ENCODE results near the gene TLE2. TPM values are rescaled to one million over a fixed set of nuclear protein-coding genes. Genes with fewer than 3 reads are reported as not detected.

TLE2 gene
- total RNA-seq (2014; rRNA removed; shearing (Covaris generic)), result 1.9 and 2.1 TPM in 2 replicates
- polyA plus RNA-seq (2014; cell fraction: nucleus; rRNA removed), result 2.2 and 8.4 TPM in 2 replicates

- DNase-seq (ENCODE audit: extremely low read depth, low read depth), result no peak
Observed at GRCh38 chr19:3029065-3029923, at the start of gene TLE2. Gene TLE2, minus strand, starts transcription at chr19:3029280. Its CDS starts 376 bp downstream, at chr19:3028904.

GRCh38 chr19:3075605-3076431 lies 46.7 kb upstream of the TLE2 start:
- DNase-seq (ENCODE audit: extremely low read depth, low read depth), result no peak

GRCh38 chr19:3073931-3074595 lies 45.0 kb upstream of the TLE2 start:
- no peak for DNase-seq (ENCODE audit: extremely low read depth, low read depth)

DNA sequence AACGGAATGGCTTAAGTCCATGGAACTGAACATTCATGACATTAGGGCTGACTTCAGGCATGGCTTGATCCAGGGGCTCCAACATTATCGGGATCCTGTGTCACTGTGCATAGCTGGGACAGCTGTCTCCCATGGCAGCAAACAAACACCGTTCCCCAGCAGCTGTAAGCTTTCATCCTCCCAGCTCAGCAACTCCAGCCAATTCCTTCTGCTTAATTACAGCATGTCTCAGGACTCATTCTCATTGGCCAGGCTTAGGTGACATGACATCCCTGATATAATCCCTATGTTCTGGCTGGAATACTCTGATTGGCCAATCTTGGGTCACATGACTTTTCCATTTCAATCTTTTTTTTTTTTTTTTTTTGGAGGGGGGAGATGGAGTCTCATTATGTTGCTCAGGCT lies 44.1 kb upstream of the TLE2 start:
- DNase-seq (ENCODE audit: extremely low read depth, low read depth), result no peak

- DNase-seq (ENCODE audit: extremely low read depth, low read depth), result no peak
Observed at GRCh38 chr19:3071768-3072167, 42.7 kb upstream of the TLE2 start.

- DNase-seq (ENCODE audit: extremely low read depth, low read depth), result no peak
Observed at GRCh38 chr19:3068071-3068470, 39.0 kb upstream of the TLE2 start.

DNA sequence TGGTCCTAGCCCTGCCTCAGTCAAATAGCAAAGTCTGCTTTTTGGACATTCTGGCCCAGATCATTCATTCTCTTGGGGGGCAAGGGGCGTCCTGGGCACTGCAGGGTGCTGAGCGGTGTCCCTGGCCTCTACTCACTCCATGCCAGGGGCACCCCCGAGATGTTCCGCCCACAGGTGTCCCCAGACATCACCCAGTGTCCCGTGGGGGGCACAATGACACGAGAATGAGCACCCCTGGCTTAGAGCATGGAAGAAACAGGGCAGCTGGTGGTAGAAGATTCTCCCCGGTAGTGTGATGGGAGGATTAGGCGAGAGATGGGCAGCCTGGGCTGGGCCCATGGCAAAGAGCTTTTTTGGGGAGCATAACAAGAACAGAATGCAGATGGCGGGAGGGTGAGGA lies 38.5 kb upstream of the TLE2 start:
- no peak for DNase-seq (ENCODE audit: extremely low read depth, low read depth)

DNA sequence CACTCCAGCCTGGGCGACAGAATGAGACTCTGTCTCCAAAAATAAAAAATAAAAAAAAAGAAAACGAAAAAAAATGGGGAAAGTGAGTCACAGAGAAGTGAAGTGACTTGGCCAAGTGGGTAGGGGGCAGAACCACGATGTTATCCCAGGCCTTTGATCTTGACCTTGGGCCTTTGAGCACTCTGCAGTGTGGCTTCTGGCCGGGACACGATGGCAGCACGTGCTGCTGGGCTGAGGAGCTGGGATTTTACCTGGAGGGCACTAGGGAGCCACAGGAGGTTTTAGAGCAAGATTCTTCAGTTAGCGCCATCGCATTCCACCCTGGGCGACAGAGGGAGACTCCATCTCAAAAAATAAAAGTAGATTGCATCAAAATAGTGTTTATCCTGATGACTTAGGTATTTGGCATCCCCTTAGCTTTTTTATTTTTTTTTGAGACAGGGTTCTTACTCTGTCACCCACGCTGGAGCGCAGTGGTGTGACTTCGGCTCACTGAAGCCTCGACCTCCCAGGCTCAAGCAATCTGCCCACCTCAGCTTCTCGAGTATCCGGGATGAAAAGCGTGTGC lies 37.5 kb upstream of the TLE2 start:
- DNase-seq (ENCODE audit: extremely low read depth, low read depth), result no peak

DNA sequence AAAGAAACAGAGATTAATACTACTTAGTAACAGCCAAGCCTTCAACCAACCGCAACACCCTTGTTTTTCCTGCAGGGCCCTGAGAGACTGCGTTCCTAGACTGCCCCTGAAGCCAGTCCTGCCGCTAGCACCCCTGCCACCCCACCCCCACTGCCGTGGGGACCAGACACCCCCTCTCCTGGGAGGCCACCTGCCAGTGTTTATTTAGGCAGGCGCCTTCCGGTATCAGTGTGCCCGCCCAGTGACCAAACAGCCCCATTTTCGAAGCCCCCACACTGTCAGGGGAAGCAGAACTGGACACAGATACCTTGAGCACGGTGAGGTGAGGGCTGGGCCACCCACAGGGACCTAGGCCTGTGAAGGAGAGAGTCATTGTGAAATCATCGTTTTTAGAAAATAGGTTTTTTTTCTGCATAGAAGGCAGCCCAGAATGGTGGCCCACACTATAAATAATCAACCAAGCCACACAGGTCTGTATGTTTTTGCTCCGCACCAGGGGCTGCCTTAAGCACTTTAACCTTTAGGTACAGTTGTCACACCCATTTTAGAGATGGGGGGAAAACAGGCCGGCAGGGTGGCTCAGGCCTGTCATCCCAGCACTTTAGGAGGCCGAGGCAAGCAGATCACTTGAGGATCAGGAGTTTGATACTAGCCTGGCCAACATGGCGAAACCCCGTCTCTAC lies 36.7 kb upstream of the TLE2 start:
- no peak for DNase-seq (ENCODE audit: extremely low read depth, low read depth)

- DNase-seq (ENCODE audit: extremely low read depth, low read depth), result no peak
Observed at GRCh38 chr19:3064011-3064330, 34.9 kb upstream of the TLE2 start.

- peak; percentile 35 for DNase-seq (ENCODE audit: extremely low read depth, low read depth)
Observed at GRCh38 chr19:3062165-3063105, 33.4 kb upstream of the TLE2 start, which contains the start of gene TLE5. Gene TLE5, minus strand, starts transcription at chr19:3062495. Its CDS starts 295 bp downstream, at chr19:3062200.

DNA sequence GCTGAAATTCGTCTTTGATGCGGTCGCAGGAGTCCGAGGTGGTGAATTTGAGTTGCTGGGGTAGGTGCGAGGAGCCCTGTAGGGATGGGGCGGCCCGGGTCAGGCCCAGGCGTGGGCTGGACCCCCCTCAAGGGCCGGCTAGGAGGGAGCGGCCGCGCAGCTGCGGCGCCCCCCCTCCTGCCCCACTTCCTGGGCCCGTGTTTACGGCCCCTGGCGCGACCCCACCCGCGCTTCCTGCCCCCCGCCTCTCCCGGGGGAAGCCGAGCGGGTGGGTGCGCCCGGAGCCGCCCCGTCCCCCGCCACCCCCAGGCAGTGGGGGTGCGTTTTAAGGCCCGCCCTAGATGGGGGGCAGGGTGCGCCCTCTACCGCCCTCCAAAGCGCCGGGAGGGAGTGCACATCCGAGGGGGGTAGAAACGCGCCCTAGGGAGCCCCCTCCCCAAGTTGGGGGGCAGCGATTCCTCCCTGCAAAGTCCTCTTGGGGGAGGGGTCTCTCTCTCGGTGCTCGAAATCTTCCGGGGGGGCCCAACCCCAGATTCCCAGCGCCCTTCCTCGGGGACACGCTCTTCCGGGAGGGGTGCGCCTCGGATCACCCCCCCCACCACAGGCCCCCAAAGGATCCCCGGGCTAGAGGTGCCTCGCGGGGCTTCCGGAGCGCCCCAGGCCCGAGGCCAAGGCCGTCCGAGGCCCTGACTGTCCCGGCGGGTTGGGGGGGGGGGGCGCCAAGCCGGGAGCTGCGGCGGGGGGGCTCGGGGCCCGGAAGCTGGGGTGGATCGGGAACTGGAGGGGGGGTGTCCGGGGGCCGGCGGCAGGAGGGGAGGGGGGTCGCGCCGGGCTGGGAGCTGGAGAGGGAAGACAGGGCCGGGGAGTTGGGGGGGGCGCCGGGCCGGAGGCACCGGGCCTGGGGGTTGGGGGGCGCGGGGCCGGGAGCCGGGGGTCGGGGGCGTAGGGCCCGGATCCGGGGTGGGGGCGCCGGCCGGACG lies 32.4 kb upstream of the TLE2 start:
- no peak for DNase-seq (ENCODE audit: extremely low read depth, low read depth)

- DNase-seq (ENCODE audit: extremely low read depth, low read depth), result no peak
Observed at GRCh38 chr19:3060857-3061181, 31.7 kb upstream of the TLE2 start.

DNA sequence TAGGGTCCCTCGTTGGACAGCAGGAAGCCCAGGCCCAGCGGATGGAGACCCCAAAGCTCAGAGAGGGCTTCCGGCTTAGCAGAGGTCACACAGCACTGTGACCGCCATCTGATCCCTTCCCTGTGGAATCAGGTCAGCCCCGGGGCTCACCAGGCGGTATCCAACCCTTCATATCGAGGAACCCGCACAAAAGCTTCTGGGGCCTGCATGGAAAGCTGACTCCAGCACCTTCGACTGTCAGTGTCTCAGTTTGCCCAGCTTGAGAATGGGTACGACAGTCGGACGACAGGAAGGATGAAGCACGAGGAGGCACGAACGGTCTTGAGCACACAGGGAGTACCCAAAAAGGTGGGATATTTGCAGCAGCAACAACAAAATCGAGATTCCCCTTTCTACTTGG lies 30.6 kb upstream of the TLE2 start:
- DNase-seq (ENCODE audit: extremely low read depth, low read depth), result no peak

GRCh38 chr19:3058821-3059314 lies 29.8 kb upstream of the TLE2 start:
- DNase-seq (ENCODE audit: extremely low read depth, low read depth), result no peak

DNA sequence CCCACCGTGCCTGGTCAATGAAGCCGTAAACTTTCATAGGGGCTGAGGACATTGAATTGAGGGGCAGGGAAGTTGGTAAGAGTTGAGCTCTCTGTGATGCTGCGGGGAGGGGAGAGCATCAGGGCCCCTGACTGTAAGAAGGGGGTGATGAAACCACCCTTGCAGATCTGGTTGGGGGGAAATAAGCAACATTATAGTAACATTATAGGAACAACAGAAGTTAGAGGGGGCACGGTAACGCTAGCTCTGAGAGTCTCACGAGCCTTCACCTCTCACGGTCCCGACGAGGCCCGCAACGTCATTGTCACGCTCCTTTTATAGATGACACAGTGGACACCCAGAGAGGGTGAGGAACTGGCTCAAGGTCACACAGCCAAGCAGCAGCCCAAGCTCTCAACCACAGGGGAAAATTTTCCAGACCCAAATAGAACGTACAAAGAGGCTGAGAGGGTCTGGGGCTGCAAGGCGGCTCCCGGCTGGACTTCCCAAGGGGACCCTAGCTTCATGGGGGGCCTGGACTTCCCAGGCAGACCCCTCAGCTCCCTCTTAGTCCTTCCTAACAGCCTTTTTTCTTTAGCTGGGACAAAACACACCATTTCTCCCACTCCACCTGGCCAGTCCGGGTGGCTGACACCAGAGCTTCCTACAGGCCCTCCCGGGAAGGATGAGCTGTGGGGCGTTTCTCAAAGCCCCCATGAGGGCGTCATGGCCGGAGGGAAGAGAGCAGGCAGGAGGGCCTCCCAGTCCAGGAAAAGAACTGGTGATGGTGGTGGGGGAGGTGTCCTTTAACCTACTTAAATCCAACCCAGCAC lies 29.1 kb upstream of the TLE2 start:
- DNase-seq (ENCODE audit: extremely low read depth, low read depth), result no peak

DNA sequence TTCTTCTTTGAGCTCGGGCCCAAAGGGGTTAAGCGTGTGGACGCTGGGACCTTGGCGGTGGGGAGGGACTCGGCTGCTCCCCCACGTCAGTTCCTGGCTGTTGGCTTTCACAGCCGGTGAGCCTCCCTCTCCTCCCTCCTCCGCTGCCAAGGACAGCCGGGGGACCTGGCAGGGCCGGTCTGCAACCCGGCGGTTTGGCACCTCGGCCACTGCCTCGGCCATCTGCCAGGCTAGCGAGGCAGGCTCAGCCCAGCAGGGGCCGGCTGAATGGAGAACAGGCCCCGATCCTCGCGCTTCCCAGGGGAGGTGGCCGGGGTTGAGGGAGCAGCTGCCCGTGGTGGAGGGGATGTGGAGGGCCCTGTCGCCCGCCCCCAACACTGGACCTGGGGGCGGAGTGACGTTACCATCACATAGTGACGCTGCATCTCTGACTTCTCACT lies 28.2 kb upstream of the TLE2 start:
- DNase-seq (ENCODE audit: extremely low read depth, low read depth), result no peak
